ENCODE data around the gene TICAM1. TPM values are rescaled to one million over a fixed set of nuclear protein-coding genes. Genes with fewer than 3 reads are reported as not detected.
"Not testable (repeated sequence)": the region's sequence is repeated elsewhere in the genome, so short reads cannot be mapped to it uniquely, and the experiment has no call there.

The TICAM1 gene
- total and polyA plus RNA-seq, 2 of the 8 experiments (the other 6 are each of a cell fraction or from before 2014, with no cell fraction given): 0.41 to 0.65 TPM

DNA sequence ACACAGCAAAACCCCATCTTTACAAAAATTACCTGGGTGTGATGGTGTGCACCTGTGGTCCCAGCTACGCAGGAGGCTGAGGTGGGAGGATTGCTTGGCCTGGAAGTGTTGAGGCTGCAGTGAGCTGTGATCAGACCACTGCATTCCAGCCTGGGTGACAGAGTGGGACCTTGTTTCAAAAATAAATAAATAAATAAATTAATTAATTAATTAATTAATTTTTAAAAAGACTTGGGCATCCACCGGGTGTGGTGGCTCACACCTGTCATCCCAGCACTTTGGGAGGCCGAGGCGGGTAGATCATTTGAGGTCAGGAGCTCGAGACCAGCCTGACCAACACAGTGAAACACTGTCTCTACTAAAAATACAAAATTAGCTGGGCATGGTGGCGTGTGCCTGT is 26.4 kb downstream of the TICAM1 start:
- not testable (repeated sequence) for H3K27ac ChIP-seq (ENCODE audit: low read depth, low read length); H3K4me3 ChIP-seq (ENCODE audit: extremely low read depth in 1 of 4, insufficient read depth in 2 of 4, low read depth in 3 of 4, low read length in 4 of 4); H3K4ac ChIP-seq (replicated peaks; ENCODE audit: insufficient read length, low read depth, low read length); H4K5ac ChIP-seq (ENCODE audit: insufficient read length, low read depth, low read length); H4K20me1 ChIP-seq (replicated peaks in 1 of 2; ENCODE audit: control insufficient read depth in 1 of 2, insufficient read depth in 2 of 2, low read length in 2 of 2); H3K9me3 ChIP-seq (ENCODE audit: insufficient read depth in 2 of 2, low read depth in 1 of 2, low read length in 1 of 2); H3K4me1 ChIP-seq (replicated peaks in 1 of 4; ENCODE audit: control insufficient read depth in 3 of 4, insufficient read depth in 4 of 4, low read length in 3 of 4); H3K79me2 ChIP-seq (ENCODE audit: control insufficient read depth in 1 of 2, insufficient read depth in 2 of 2, low read length in 2 of 2); H2AK5ac ChIP-seq (ENCODE audit: low read depth, low read length); H2AFZ ChIP-seq (ENCODE audit: low read length); H3K18ac ChIP-seq (ENCODE audit: extremely low read depth, low read length); H3K56ac ChIP-seq (replicated peaks; ENCODE audit: insufficient read length, low read depth, low read length); H3K14ac ChIP-seq (ENCODE audit: insufficient read length); H3K23me2 ChIP-seq (ENCODE audit: low read depth, low read length); H3K4me2 ChIP-seq (ENCODE audit: insufficient read depth in 1 of 2, low read depth in 2 of 2, low read length in 2 of 2); H2BK15ac ChIP-seq (ENCODE audit: low read length); DNase-seq (ENCODE audit: low read depth in 1 of 2, low spot score in 2 of 2); H3K79me1 ChIP-seq (ENCODE audit: low read depth, low read length); H2BK12ac ChIP-seq (ENCODE audit: low read depth, low read length); H2BK5ac ChIP-seq (ENCODE audit: low read depth, low read length); H4K8ac ChIP-seq (ENCODE audit: extremely low read depth, insufficient read depth, low read length); FAIRE-seq; H2BK20ac ChIP-seq (ENCODE audit: low read length); H3K36me3 ChIP-seq (ENCODE audit: control insufficient read depth in 2 of 4, insufficient read depth in 4 of 4, low read length in 3 of 4); H3K9ac ChIP-seq (replicated peaks in 1 of 4; ENCODE audit: extremely low read depth in 1 of 4, low read depth in 3 of 4, low read length in 3 of 4); H4K91ac ChIP-seq (replicated peaks; ENCODE audit: insufficient read length, low read length); H3K23ac ChIP-seq (ENCODE audit: insufficient read length); H2BK120ac ChIP-seq (replicated peaks; ENCODE audit: low read depth, low read length); H3K27me3 ChIP-seq (replicated peaks in 1 of 4; ENCODE audit: control insufficient read depth in 3 of 4, extremely low read depth in 1 of 4, insufficient read depth in 3 of 4, low read length in 3 of 4)
- CTCF ChIA-PET (ENCODE audit: partially characterized antibody): interaction anchor here (0.6 to 9.2 kb wide), 23 partner anchors 8 to 181 kb away, joined by 3 to 100 read pairs (median 4); partner anchors contain the start of gene FEM1A
- 84% methylated on average over 6 of the region's 6 CpGs; no CpG with 5 or more reads in 1 of the 2 experiments for WGBS, 2 experiments (ENCODE audit: extremely low coverage in 1 of 2, insufficient coverage in 1 of 2, insufficient read length in 1 of 2, insufficient replicate concordance in 2 of 2, low coverage in 1 of 2, low lambda C conversion rate in 2 of 2, missing lambda C conversion rate in 1 of 2)
- POLR2A ChIA-PET (ENCODE audit: partially characterized antibody): interaction anchor here (1.2 kb wide), 1 partner anchor 39 kb away, joined by 4 read pairs; no protein-coding TSS in a partner anchor

Data from H1 (cell line).